ENCODE measurements around the gene RASA3. TPM values are rescaled to one million over a fixed set of nuclear protein-coding genes. Genes with fewer than 3 reads are reported as not detected.
A peak's percentile ranks its signal among the peaks of the same experiment; 100 is the strongest.

Gene RASA3
- total RNA-seq, 1 donor from 2014 or later: 41.1 TPM

DNA sequence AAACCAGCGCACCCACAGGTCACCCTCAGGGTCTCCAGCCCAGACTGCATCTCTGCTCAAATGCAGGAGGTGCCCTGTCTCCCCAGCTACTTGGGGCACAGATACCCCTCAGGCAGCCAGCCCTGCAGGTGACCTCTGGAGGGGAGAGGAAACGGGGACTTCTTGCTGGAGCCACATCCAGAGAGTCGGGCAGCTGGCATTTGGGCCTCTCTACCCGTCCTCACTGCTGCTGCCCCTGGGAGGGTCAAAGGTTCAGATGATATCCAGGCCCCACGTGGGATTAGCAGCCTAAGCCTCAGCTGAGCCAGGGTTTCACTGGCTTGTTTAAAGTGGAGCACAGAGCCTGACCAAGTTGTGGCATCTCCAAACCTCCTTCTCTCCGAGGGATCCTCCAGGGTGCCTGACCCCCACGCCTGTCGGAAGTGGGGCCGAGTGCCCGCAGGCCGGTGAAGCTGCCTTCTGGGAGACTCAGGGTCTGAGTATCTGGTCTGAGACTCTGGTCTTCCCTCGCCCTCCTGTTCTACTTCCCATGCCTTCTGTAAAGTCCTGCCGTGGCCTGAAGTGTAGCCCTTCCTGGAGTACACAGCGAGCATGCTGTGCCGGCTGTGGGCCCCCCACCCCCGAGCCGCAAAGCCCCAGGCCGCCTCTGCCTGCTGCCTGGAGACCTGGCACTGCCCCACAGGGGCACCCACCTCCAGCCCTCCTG is 2.1 kb downstream of the RASA3 start:
- Histone ChIP-seq H2AFZ (ENCODE audit: low read depth, low read length) (no peak overlapping the region), H3K27me3 (ENCODE audit: insufficient read depth, low read length) (no peaks in the 10 kb centered on the region), H3K9me3 (ENCODE audit: insufficient read depth, low read depth, low read length) (no peaks in the 10 kb centered on the region), H3K4me3 (ENCODE audit: insufficient read depth, low read depth, low read length) (peak overlapping the region; percentile 99), H4K20me1 (ENCODE audit: insufficient read depth, low read length) (peaks cover 56% of the 10 kb centered on the region), H3K4me1 (ENCODE audit: insufficient read depth, low read length) (peaks cover 51% of the 10 kb centered on the region), H3K36me3 (ENCODE audit: insufficient read depth, low read length) (no peaks in the 10 kb centered on the region), H3K79me2 (ENCODE audit: insufficient read depth, low read length) (peaks cover 68% of the 10 kb centered on the region), H3K9ac (ENCODE audit: low read length) (peak overlapping the region; percentile 98), H3K27ac (ENCODE audit: low read depth, low read length) (peak overlapping the region; percentile 98), H3K4me2 (ENCODE audit: low read length) (peak overlapping the region; percentile 100)
- TF ChIP-seq CTCF (IDR thresholded peaks at IDR 0.05; ENCODE audit: insufficient read depth, low read depth, low read length): no peak
- no peak for TF ChIP-seq EZH2 (IDR thresholded peaks at IDR 0.05; ENCODE audit: insufficient read depth, low read length)
- DNase-seq (ENCODE audit: low read depth) (no peak), FAIRE-seq (no peak)
- Mint-ChIP-seq H3K9me3 (ENCODE audit: unreplicated experiment) (peaks cover 3% of the 10 kb centered on the region), H3K27me3 (ENCODE audit: low read depth, unreplicated experiment) (peaks cover 3% of the 10 kb centered on the region), H3K4me1 (ENCODE audit: low read depth, unreplicated experiment) (peaks cover 39% of the 10 kb centered on the region), H3K27ac (ENCODE audit: unreplicated experiment) (peak overlapping the region; percentile 94), H3K4me3 (ENCODE audit: unreplicated experiment) (peak overlapping the region; percentile 95), H3K36me3 (ENCODE audit: low read depth, unreplicated experiment) (peaks cover 11% of the 10 kb centered on the region)

DNA sequence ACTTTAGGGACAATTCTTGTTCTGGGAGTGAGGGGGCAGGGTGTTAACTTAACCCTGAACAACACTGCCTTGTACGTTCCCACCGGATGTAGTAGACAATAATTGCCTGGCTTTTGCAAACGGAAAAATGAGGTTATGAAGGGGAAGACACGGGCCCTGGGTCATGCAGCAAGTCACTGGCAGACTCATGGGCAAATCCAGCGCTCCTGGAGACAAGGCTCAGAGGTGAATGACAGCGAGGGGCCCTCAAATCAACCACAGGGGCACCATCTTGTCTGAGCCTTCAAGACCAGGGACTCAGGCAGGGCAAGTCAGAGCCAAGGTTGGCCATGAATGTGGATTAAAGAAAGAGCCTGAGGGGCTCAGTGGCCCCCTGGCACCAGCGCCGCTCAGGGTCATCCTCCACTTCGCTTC is 2.8 kb downstream of the RASA3 start:
- H3K9me3 ChIP-seq (ENCODE audit: insufficient read depth, low read depth, low read length): no peaks in the 10 kb centered on the region
- peaks cover under 1% of the 10 kb centered on the region for H3K27me3 Mint-ChIP-seq (ENCODE audit: low read depth, unreplicated experiment)
- H3K4me3 Mint-ChIP-seq (ENCODE audit: unreplicated experiment): peak overlapping the region; percentile 95
- H3K79me2 ChIP-seq (ENCODE audit: insufficient read depth, low read length): peaks cover 74% of the 10 kb centered on the region
- H3K4me3 ChIP-seq (ENCODE audit: insufficient read depth, low read depth, low read length): peak overlapping the region; percentile 99
- H3K4me1 ChIP-seq (ENCODE audit: insufficient read depth, low read length): peaks cover 57% of the 10 kb centered on the region
- H3K36me3 Mint-ChIP-seq (ENCODE audit: low read depth, unreplicated experiment): peaks cover 10% of the 10 kb centered on the region
- DNase-seq (ENCODE audit: low read depth) (no peak), FAIRE-seq (no peak)
- peak overlapping the region; percentile 98 for H3K27ac ChIP-seq (ENCODE audit: low read depth, low read length)
- peak overlapping the region; percentile 100 for H3K4me2 ChIP-seq (ENCODE audit: low read length)
- H2AFZ ChIP-seq (ENCODE audit: low read depth, low read length): no peak overlapping the region
- no peaks in the 10 kb centered on the region for H3K36me3 ChIP-seq (ENCODE audit: insufficient read depth, low read length)
- TF ChIP-seq CTCF (IDR thresholded peaks at IDR 0.05; ENCODE audit: insufficient read depth, low read depth, low read length) (no peak), EZH2 (IDR thresholded peaks at IDR 0.05; ENCODE audit: insufficient read depth, low read length) (no peak)
- H3K9me3 Mint-ChIP-seq (ENCODE audit: unreplicated experiment): peaks cover under 1% of the 10 kb centered on the region
- H4K20me1 ChIP-seq (ENCODE audit: insufficient read depth, low read length): peaks cover 56% of the 10 kb centered on the region
- H3K4me1 Mint-ChIP-seq (ENCODE audit: low read depth, unreplicated experiment): peaks cover 45% of the 10 kb centered on the region
- H3K27me3 ChIP-seq (ENCODE audit: insufficient read depth, low read length): no peaks in the 10 kb centered on the region
- peak overlapping the region; percentile 94 for H3K27ac Mint-ChIP-seq (ENCODE audit: unreplicated experiment)
- peak overlapping the region; percentile 98 for H3K9ac ChIP-seq (ENCODE audit: low read length)

Data from astrocyte (in vitro differentiated cells and primary cell).